Thyroid gland (tissue), 4 donors: ENCODE data around the gene PBX2. TPM values are rescaled to one million over a fixed set of nuclear protein-coding genes. Genes with fewer than 3 reads are reported as not detected.

Experiments used
- DNase-seq, 2 donors: peaks; one replicate each; pipeline ENCODE4 v3.0.0-alpha.2; 2019
- H3K27ac ChIP-seq, 3 donors: fragments of 200-600 bp; sonication (generic); 1 replicate in 2 of 3; 2 replicates in 1 of 3; pipeline ENCODE4 v1.5.1; 2016 to 2019; ENCODE audit warnings: mild to moderate bottlenecking in 1 of 3, moderate library complexity in 1 of 3
- H3K27me3 ChIP-seq: fragments of 200-600 bp; sonication (generic); one replicate; pipeline ENCODE4 v1.5.1; 2019
- H3K36me3 ChIP-seq, 2 donors: fragments of 200-600 bp; sonication (generic); one replicate each; pipeline ENCODE4 v1.5.1; 2016 to 2019
- H3K4me1 ChIP-seq, 2 donors: fragments of 200-600 bp; sonication (generic); one replicate each; pipeline ENCODE4 v1.5.1; 2017 to 2019
- H3K4me3 ChIP-seq, 3 donors: fragments of 200-600 bp; sonication (generic); replicated peaks in 1 of 3; 1 replicate in 2 of 3; 2 replicates in 1 of 3; pipeline ENCODE4 v1.5.1; 2016; ENCODE audit warnings: mild to moderate bottlenecking in 1 of 3
- H3K9me3 ChIP-seq: fragments of 200-600 bp; sonication (generic); one replicate; pipeline ENCODE4 v1.5.1; 2017
- POLR2A ChIP-seq, 2 donors: fragments of 450-650 bp; IDR thresholded peaks; one replicate each; pipeline ENCODE4 v1.6.1; 2017; ENCODE audit warnings: antibody characterized with exemption in 2 of 2, mild to moderate bottlenecking in 2 of 2, moderate library complexity in 1 of 2
- WGBS, 2 donors: methylation state at CpG; one replicate each; pipeline ENCODE4 v1.1.5; 2017; 5-methylcytosine and 5-hydroxymethylcytosine counted together
- intact Hi-C: fragments of 100-400 bp; cut with DNase I; formaldehyde crosslinking; loops from one replicate; pipeline ENCODE4 v1.15.1; 2023
- total RNA-seq, 4 donors: library from RNA; depleted of rRNA; stranded (reverse); fragments of >200 nt; gene quantifications; one replicate each; pipeline ENCODE4 v1.2.3, GENCODE V29; 2016
- TF ChIP-seq, protein P1 (sequence below), 6 experiments: fragments of 200-600 bp in 3 of 6; fragments of 450-650 bp in 3 of 6; sonication (generic) in 3 of 6; IDR thresholded peaks; one replicate each; pipeline ENCODE4 v1.5.1; 2016 to 2019; ENCODE audit warnings: antibody characterized with exemption in 6 of 6, mild to moderate bottlenecking in 2 of 6, inconsistent platforms in 1 of 6, moderate library complexity in 1 of 6

PBX2 gene
- total RNA-seq, 4 donors from 2014 or later = 66.0 to 93.4 (median 74.2) TPM

DNA sequence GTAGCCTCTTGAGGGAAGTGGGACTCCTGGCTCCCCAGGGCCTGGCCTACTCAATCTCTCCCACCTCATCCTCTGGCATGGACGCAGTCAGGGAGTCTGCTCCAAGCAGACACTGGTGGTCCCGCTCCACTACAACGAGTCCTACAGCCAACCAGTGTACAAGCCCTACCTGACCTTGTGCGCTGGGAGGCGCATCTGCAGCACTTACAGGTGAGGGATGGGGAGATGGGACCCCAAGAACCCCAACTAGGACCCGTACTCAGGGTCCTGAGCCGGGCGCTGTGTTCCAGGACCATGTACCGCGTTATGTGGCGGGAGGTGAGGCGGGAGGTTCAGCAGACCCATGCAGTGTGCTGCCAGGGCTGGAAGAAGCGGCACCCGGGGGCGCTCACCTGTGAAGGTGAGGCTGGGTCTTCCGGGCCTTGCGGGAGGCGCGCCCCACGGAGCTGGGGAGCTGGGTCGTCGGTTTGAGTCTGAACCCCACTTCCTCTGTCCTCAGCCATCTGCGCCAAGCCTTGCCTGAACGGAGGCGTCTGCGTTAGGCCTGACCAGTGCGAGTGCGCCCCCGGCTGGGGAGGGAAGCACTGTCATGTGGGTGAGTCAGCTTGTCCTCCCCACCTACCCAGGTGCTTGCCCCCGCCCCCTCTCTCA lies 23.5 kb downstream of the PBX2 start:
- intact Hi-C loops = no loop called here
- no peak for TF ChIP-seq POLR2A (IDR thresholded peaks at IDR 0.05)
- TF ChIP-seq, protein P1, sequence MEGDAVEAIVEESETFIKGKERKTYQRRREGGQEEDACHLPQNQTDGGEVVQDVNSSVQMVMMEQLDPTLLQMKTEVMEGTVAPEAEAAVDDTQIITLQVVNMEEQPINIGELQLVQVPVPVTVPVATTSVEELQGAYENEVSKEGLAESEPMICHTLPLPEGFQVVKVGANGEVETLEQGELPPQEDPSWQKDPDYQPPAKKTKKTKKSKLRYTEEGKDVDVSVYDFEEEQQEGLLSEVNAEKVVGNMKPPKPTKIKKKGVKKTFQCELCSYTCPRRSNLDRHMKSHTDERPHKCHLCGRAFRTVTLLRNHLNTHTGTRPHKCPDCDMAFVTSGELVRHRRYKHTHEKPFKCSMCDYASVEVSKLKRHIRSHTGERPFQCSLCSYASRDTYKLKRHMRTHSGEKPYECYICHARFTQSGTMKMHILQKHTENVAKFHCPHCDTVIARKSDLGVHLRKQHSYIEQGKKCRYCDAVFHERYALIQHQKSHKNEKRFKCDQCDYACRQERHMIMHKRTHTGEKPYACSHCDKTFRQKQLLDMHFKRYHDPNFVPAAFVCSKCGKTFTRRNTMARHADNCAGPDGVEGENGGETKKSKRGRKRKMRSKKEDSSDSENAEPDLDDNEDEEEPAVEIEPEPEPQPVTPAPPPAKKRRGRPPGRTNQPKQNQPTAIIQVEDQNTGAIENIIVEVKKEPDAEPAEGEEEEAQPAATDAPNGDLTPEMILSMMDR (IDR thresholded peaks at IDR 0.05) = no peak
- H3K4me1 ChIP-seq = no peaks in the 10 kb centered on the region
- no peak for DNase-seq
- peaks cover 8 to 32% of the 10 kb centered on the region in 2 donors for H3K36me3 ChIP-seq
- H3K27ac ChIP-seq = no peak overlapping the region
- H3K27me3 ChIP-seq = no peaks in the 10 kb centered on the region
- H3K4me3 ChIP-seq = no peak overlapping the region
- no peaks in the 10 kb centered on the region for H3K9me3 ChIP-seq
- 83 to 88% methylated on average over 13 to 25 of the region's 30 CpGs for WGBS, 2 donors

DNA sequence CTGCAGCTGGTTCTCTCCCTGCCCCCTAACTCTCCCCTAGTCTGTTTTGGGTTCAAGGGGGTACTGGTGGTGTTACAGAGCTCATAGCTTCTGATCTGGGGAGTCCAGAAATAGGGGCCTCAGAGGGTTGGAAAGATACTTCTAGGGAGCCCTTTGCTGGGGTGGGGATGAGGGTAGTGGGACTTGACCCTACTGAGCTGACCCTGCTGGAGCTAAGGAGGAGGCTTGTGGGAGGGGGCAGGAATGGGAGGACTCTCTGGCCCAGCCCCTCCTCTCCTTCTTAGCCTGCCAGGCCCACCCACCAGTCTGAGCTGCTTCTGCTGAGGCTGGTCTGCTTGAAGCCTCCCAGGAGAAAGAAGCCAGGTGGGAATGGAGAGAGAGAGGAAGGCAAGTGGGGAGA lies 25.7 kb downstream of the PBX2 start, which contains the start of gene EGFL8:
Gene EGFL8, plus strand, starts transcription at position 301 of the 400 bp plus-strand sequence. CDS start 1,571 bp downstream, outside the sequence.
- H3K9me3 ChIP-seq = no peaks in the 10 kb centered on the region
- DNase-seq = no peak
- no peaks in the 10 kb centered on the region for H3K27me3 ChIP-seq
- intact Hi-C loops = no loop called here
- H3K4me1 ChIP-seq = no peaks in the 10 kb centered on the region
- H3K27ac ChIP-seq = peak within 1 kb of the TSS in 1 of 3 donors; percentile 54
- TF ChIP-seq POLR2A (IDR thresholded peaks at IDR 0.05) = no peak
- TF ChIP-seq, protein P1 (IDR thresholded peaks at IDR 0.05) = no peak
- H3K36me3 ChIP-seq = peaks cover 8 to 19% of the 10 kb centered on the region in 2 donors
- no peak within 1 kb of the TSS for H3K4me3 ChIP-seq

GRCh38 chr6:32163559-32164258 lies 26.3 kb downstream of the PBX2 start:
- TF ChIP-seq POLR2A (IDR thresholded peaks at IDR 0.05) = no peak
- TF ChIP-seq, protein P1 (IDR thresholded peaks at IDR 0.05) = no peak
- Histone ChIP-seq H3K36me3 (peaks cover 8 to 18% of the 10 kb centered on the region in 2 donors), H3K27ac (peak overlapping the region in 1 of 3 donors; percentile 54), H3K9me3 (no peaks in the 10 kb centered on the region), H3K27me3 (no peaks in the 10 kb centered on the region), H3K4me1 (no peaks in the 10 kb centered on the region), H3K4me3 (no peak overlapping the region)
- 84 to 97% methylated on average over 4 to 6 of the region's 7 CpGs for WGBS, 2 donors
- no peak for DNase-seq
- intact Hi-C loops = no loop called here

- H3K27ac ChIP-seq = no peak overlapping the region
- no peak for TF ChIP-seq POLR2A (IDR thresholded peaks at IDR 0.05)
- TF ChIP-seq, protein P1 (IDR thresholded peaks at IDR 0.05) = no peak
- H3K9me3 ChIP-seq = no peaks in the 10 kb centered on the region
- intact Hi-C loops = loop anchor here (10.0 kb wide), 1 partner anchor 113 kb away; no protein-coding TSS in a partner anchor
- DNase-seq = no peak
- H3K4me1 ChIP-seq = peaks cover 14 to 17% of the 10 kb centered on the region in 2 donors
- H3K27me3 ChIP-seq = no peaks in the 10 kb centered on the region
- peaks cover 0 to 7% of the 10 kb centered on the region in 2 donors for H3K36me3 ChIP-seq
- H3K4me3 ChIP-seq = no peak overlapping the region
These were observed 31.9 kb downstream of the PBX2 start for GRCh38 chr6:32158052-32158451.

GRCh38 chr6:32156891-32157290 lies 33.1 kb downstream of the PBX2 start:
- H3K27ac ChIP-seq = no peak overlapping the region
- no peak overlapping the region for H3K4me3 ChIP-seq
- intact Hi-C loops = loop anchor here (10.0 kb wide), 1 partner anchor 112 kb away; no protein-coding TSS in a partner anchor
- 90 to 95% methylated on average over 9 of the region's 9 CpGs for WGBS, 2 donors
- no peaks in the 10 kb centered on the region for H3K9me3 ChIP-seq
- no peak for TF ChIP-seq POLR2A (IDR thresholded peaks at IDR 0.05)
- TF ChIP-seq, protein P1 (IDR thresholded peaks at IDR 0.05) = no peak
- H3K27me3 ChIP-seq = no peaks in the 10 kb centered on the region
- H3K36me3 ChIP-seq = peaks cover 0 to 7% of the 10 kb centered on the region in 2 donors
- H3K4me1 ChIP-seq = peaks cover 25 to 26% of the 10 kb centered on the region in 2 donors
- no peak for DNase-seq
